ENCODE measurements around the gene CHIC2. TPM values are rescaled to one million over a fixed set of nuclear protein-coding genes. Genes with fewer than 3 reads are reported as not detected.
A peak's percentile ranks its signal among the peaks of the same experiment; 100 is the strongest.

CHIC2 gene
- total and polyA plus RNA-seq, 2 of the 8 experiments (the other 6 are each of a cell fraction or from before 2014, with no cell fraction given): 4.5 to 10.9 TPM

DNA sequence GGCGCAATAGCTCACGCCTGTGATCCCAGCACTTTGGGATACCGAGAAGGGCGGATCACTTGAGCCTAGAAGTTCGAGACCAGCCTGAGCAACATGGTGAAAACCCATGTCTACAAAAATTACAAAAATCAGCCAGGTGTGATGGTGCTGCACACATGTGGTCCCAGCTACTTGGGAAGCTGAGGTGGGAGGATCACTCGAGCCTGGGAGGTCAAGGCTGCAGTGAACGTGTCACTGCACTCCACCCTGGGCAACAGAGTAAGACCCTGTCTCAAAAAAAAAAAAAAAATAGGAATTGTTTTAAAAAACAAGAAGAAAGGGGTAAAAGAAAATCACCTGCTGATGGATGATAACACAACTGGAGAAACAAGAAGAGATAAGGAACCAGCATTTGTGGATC is 38.8 kb downstream of the CHIC2 start:
- Histone ChIP-seq H3K9me3 (ENCODE audit: insufficient read depth in 2 of 2, low read depth in 1 of 2, low read length in 1 of 2) (peaks cover 2 to 6% of the 10 kb centered on the region in 2 experiments; a peak in 3 of 4 replicates), H3K4ac (replicated peaks; ENCODE audit: insufficient read length, low read depth, low read length) (no peak overlapping the region), H3K56ac (replicated peaks; ENCODE audit: insufficient read length, low read depth, low read length) (no peak overlapping the region), H4K8ac (ENCODE audit: extremely low read depth, insufficient read depth, low read length) (0 out of 2 replicates have a peak overlapping the region, but pooled peaks have one; percentile 51), H2BK120ac (replicated peaks; ENCODE audit: low read depth, low read length) (no peak overlapping the region), H2AK5ac (ENCODE audit: low read depth, low read length) (no peak overlapping the region), H4K91ac (replicated peaks; ENCODE audit: insufficient read length, low read length) (no peak overlapping the region), H3K4me1 (replicated peaks in 1 of 4; ENCODE audit: control insufficient read depth in 3 of 4, insufficient read depth in 4 of 4, low read length in 3 of 4) (peaks cover 0 to 9% (median 2%) of the 10 kb centered on the region in 4 experiments; a peak in 4 of 7 replicates), H3K79me1 (ENCODE audit: low read depth, low read length) (no peaks in the 10 kb centered on the region), H2BK15ac (ENCODE audit: low read length) (no peak overlapping the region), H2AFZ (ENCODE audit: low read length) (no peak overlapping the region), H3K27ac (ENCODE audit: low read depth, low read length) (no peak overlapping the region), H3K23me2 (ENCODE audit: low read depth, low read length) (no peaks in the 10 kb centered on the region), H3K27me3 (replicated peaks in 1 of 4; ENCODE audit: control insufficient read depth in 3 of 4, extremely low read depth in 1 of 4, insufficient read depth in 3 of 4, low read length in 3 of 4) (no peaks in the 10 kb centered on the region), H2BK5ac (ENCODE audit: low read depth, low read length) (0 out of 2 replicates have a peak overlapping the region, but pooled peaks have one; percentile 28), H3K4me2 (ENCODE audit: insufficient read depth in 1 of 2, low read depth in 2 of 2, low read length in 2 of 2) (no peak overlapping the region), H2BK20ac (ENCODE audit: low read length) (no peak overlapping the region), H4K20me1 (replicated peaks in 1 of 2; ENCODE audit: control insufficient read depth in 1 of 2, insufficient read depth in 2 of 2, low read length in 2 of 2) (no peaks in the 10 kb centered on the region), H3K14ac (ENCODE audit: insufficient read length) (no peak overlapping the region), H3K79me2 (ENCODE audit: control insufficient read depth in 1 of 2, insufficient read depth in 2 of 2, low read length in 2 of 2) (no peaks in the 10 kb centered on the region), H3K18ac (ENCODE audit: extremely low read depth, low read length) (no peak overlapping the region), H4K5ac (ENCODE audit: insufficient read length, low read depth, low read length) (no peak overlapping the region), H3K36me3 (ENCODE audit: control insufficient read depth in 2 of 4, insufficient read depth in 4 of 4, low read length in 3 of 4) (no peaks in the 10 kb centered on the region), H3K4me3 (ENCODE audit: extremely low read depth in 1 of 4, insufficient read depth in 2 of 4, low read depth in 3 of 4, low read length in 4 of 4) (no peak overlapping the region), H3K23ac (ENCODE audit: insufficient read length) (no peak overlapping the region), H2BK12ac (ENCODE audit: low read depth, low read length) (no peak overlapping the region), H3K9ac (replicated peaks in 1 of 4; ENCODE audit: extremely low read depth in 1 of 4, low read depth in 3 of 4, low read length in 3 of 4) (no peak overlapping the region)
- POLR2A ChIA-PET (ENCODE audit: partially characterized antibody): no interaction called here
- FAIRE-seq (no peak), DNase-seq (ENCODE audit: low read depth in 1 of 2, low spot score in 2 of 2) (no peak)
- WGBS, 2 experiments (ENCODE audit: extremely low coverage in 1 of 2, insufficient coverage in 1 of 2, insufficient read length in 1 of 2, insufficient replicate concordance in 2 of 2, low coverage in 1 of 2, low lambda C conversion rate in 2 of 2, missing lambda C conversion rate in 1 of 2): 91% methylated on average over 7 of the region's 7 CpGs; no CpG with 5 or more reads in 1 of the 2 experiments
- CTCF ChIA-PET (ENCODE audit: partially characterized antibody): no interaction called here
- TF ChIP-seq SRF (IDR thresholded peaks at IDR 0.05; ENCODE audit: low read depth, low read length) (no peak), CREB1 (IDR thresholded peaks at IDR 0.05) (no peak), HDAC2 (IDR thresholded peaks at IDR 0.05; ENCODE audit: borderline replicate concordance in 1 of 2, low read depth in 2 of 2, low read length in 2 of 2) (no peak), SAP30 (IDR thresholded peaks at IDR 0.05; ENCODE audit: insufficient read depth, insufficient replicate concordance, low read length) (no peak), FOSL1 (IDR thresholded peaks at IDR 0.05; ENCODE audit: insufficient read depth, low read depth, low read length) (no peak), SUZ12 (IDR thresholded peaks at IDR 0.05; ENCODE audit: low read length) (no peak), YY1 (IDR thresholded peaks at IDR 0.05; ENCODE audit: low read depth, low read length) (no peak), TEAD4 (IDR thresholded peaks at IDR 0.05; ENCODE audit: low read depth, low read length) (no peak), BACH1 (IDR thresholded peaks at IDR 0.05; ENCODE audit: low read length) (no peak), POLR2AphosphoS5 (IDR thresholded peaks at IDR 0.05; ENCODE audit: low read depth, low read length) (no peak), SIX5 (IDR thresholded peaks at IDR 0.05; ENCODE audit: low read depth, low read length) (no peak)
- TF ChIP-seq, protein P1, sequence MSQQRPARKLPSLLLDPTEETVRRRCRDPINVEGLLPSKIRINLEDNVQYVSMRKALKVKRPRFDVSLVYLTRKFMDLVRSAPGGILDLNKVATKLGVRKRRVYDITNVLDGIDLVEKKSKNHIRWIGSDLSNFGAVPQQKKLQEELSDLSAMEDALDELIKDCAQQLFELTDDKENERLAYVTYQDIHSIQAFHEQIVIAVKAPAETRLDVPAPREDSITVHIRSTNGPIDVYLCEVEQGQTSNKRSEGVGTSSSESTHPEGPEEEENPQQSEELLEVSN (IDR thresholded peaks at IDR 0.05): no peak
- TF ChIP-seq, protein P2, sequence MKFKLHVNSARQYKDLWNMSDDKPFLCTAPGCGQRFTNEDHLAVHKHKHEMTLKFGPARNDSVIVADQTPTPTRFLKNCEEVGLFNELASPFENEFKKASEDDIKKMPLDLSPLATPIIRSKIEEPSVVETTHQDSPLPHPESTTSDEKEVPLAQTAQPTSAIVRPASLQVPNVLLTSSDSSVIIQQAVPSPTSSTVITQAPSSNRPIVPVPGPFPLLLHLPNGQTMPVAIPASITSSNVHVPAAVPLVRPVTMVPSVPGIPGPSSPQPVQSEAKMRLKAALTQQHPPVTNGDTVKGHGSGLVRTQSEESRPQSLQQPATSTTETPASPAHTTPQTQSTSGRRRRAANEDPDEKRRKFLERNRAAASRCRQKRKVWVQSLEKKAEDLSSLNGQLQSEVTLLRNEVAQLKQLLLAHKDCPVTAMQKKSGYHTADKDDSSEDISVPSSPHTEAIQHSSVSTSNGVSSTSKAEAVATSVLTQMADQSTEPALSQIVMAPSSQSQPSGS (IDR thresholded peaks at IDR 0.05; ENCODE audit: low read length): no peak

All from H1 (cell line).